Left ventricle myocardium inferior (tissue), 1 donor: ENCODE data around the gene GOPC. TPM values are rescaled to one million over a fixed set of nuclear protein-coding genes. Genes with fewer than 3 reads are reported as not detected.

ENCODE experiments used
- DNase-seq: peaks from one replicate; pipeline ENCODE4 v3.0.0-alpha.2; 2020
- H3K27ac ChIP-seq: fragments of 200-600 bp; replicated peaks from 2 replicates; pipeline ENCODE4 v1.8.0; 2021
- H3K27me3 ChIP-seq: fragments of 200-600 bp; 2 replicates; pipeline ENCODE4 v1.8.0; 2021; ENCODE audit warnings: low read depth
- H3K36me3 ChIP-seq: fragments of 200-600 bp; 2 replicates; pipeline ENCODE4 v1.8.0; 2021
- H3K4me1 ChIP-seq: fragments of 200-600 bp; 2 replicates; pipeline ENCODE4 v1.8.0; 2021
- H3K4me3 ChIP-seq: fragments of 200-600 bp; 2 replicates; pipeline ENCODE4 v1.8.0; 2021; ENCODE audit warnings: mild to moderate bottlenecking, moderate library complexity
- H3K9me3 ChIP-seq: fragments of 200-600 bp; replicated peaks from 2 replicates; pipeline ENCODE4 v1.8.0; 2021
- CTCF ChIP-seq: fragments of 200-600 bp; IDR thresholded peaks from 2 replicates; pipeline ENCODE4 v1.8.0; 2021; ENCODE audit warnings: antibody characterized with exemption, mild to moderate bottlenecking, borderline replicate concordance
- intact Hi-C: fragments of 100-400 bp; cut with micrococcal nuclease; formaldehyde crosslinking; loops from one replicate; pipeline ENCODE4 v1.11.0; 2022
- total RNA-seq: library from RNA; stranded (reverse); fragmentation: NEBNext Ultra II Directional; extraction: Animal tissue kit (Norgen Biotek cat#: 25700); gene quantifications from one replicate; pipeline ENCODE4 v1.2.1, GENCODE V29; 2021
- donor health status: DM: no; HTN: yes; CAD: no; lungs with severe emphysema.

GOPC gene
- total RNA-seq, 1 donor from 2014 or later = 22.7 TPM

GRCh38 chr6:117512987-117513573 is 89.2 kb downstream of the GOPC start:
- intact Hi-C loops = no loop called here
- no peak overlapping the region for H3K4me3 ChIP-seq
- no peaks in the 10 kb centered on the region for H3K4me1 ChIP-seq
- H3K27ac ChIP-seq = no peak overlapping the region
- TF ChIP-seq CTCF = no peak
- no peak for DNase-seq
- H3K27me3 ChIP-seq = no peaks in the 10 kb centered on the region
- H3K9me3 ChIP-seq = no peaks in the 10 kb centered on the region
- no peaks in the 10 kb centered on the region for H3K36me3 ChIP-seq

DNA sequence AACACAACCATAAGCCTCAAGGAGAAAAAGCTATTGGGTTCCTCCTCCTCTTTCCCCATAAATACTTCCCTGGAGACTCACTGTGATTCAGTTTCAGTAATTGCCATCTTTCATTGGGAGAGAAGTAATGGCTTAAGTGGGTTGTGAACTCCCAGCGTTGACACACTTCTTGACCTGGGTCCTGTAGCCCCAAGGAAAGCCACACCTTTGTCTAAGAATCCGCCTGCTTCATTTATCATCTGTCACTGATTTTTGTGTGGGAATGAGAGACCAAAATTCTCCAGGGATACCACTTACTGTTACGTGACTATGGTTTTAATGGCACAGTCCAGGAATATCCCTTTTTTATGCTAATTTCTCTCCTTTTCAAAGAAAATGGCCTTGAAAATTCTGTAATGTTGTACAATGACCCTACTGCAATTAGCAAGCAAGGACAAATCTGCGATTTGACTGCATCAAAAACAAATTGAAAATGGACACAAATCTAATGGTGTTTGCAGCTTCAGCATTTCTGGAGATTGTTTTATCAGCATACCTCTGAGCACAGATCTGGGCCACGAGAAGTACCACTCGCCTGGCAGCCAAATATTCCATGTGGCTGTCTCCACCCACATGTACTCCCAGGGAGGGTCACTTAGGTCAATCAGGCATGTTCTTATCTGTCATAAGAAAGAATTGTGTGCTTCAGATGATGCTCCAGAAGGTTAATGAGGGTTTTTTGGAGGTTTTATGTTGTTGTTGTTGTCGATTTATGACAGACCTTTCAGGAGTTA is 90.1 kb downstream of the GOPC start:
- DNase-seq = no peak
- H3K4me3 ChIP-seq = no peak overlapping the region
- H3K27ac ChIP-seq = no peak overlapping the region
- H3K36me3 ChIP-seq = no peaks in the 10 kb centered on the region
- peaks cover 6% of the 10 kb centered on the region for H3K4me1 ChIP-seq
- H3K9me3 ChIP-seq = no peaks in the 10 kb centered on the region
- TF ChIP-seq CTCF = no peak
- H3K27me3 ChIP-seq = no peaks in the 10 kb centered on the region
- intact Hi-C loops = no loop called here

Other genes with a start within 250 kb of the GOPC start
- 0.08 TPM for gene ROS1, start 176.6 kb downstream of the GOPC start, total RNA-seq
- gene DCBLD1, start 119.8 kb downstream of the GOPC start, total RNA-seq = 5.5 TPM
- 14.5 TPM for gene NUS1, start 73.0 kb upstream of the GOPC start, total RNA-seq